GM12878 (cell line): Measurements from ENCODE around the gene MIS12. TPM values are rescaled to one million over a fixed set of nuclear protein-coding genes. Genes with fewer than 3 reads are reported as not detected.

Experiments used
- ATAC-seq: fragments of 200-7000 bp; cut with Tn5 transposase; 3 replicates; pipeline ENCODE4 v1.9.1; 2020; ENCODE audit warnings: mild to moderate bottlenecking, moderate library complexity
- BruUV-seq: library from RNA; stranded (reverse); fragments of 400-500 nt; replicated peaks from 2 replicates; lab custom pipeline; 2021; lab: Mats Ljungman, UMichigan
- CTCF ChIA-PET: fragments of 300-600 bp; sonication (Branson Sonifier 250); formaldehyde crosslinking; extraction: SDS; loops from one replicate; lab custom pipeline; 2021; ENCODE audit warnings: inconsistent platforms; lab: Yijun Ruan, JAX
- POLR2A ChIA-PET: fragments of 350-600 bp; formaldehyde crosslinking; extraction: SDS; loops from one replicate; lab custom pipeline; 2021; ENCODE audit warnings: inconsistent platforms; lab: Charles Lee
- RAD21 ChIA-PET: fragments of 300-600 bp; sonication (Branson Sonifier 250); formaldehyde crosslinking; loops from one replicate; lab custom pipeline; 2023; ENCODE audit warnings: antibody characterized with exemption; ENCODE audit not compliant: unreplicated experiment; lab: Charles Lee
- SMC1A ChIA-PET: fragments of 300-600 bp; sonication (Branson Sonifier 250); formaldehyde crosslinking; loops from one replicate; lab custom pipeline; 2023; ENCODE audit not compliant: unreplicated experiment, uncharacterized antibody; lab: Charles Lee
- DNase-seq: peaks from one replicate; pipeline ENCODE4 v3.0.0-alpha.2; 2011; ENCODE audit warnings: low read depth, low spot score
- FAIRE-seq: peaks from 3 replicates; lab custom pipeline; 2011; peaks lifted over from hg19 to GRCh38; lab: Jason Lieb, UNC
- H2AFZ ChIP-seq: 2 replicates; pipeline ENCODE4 v1.6.0; 2011; ENCODE audit warnings: low read depth, low read length, control low read depth; ENCODE audit not compliant: control insufficient read depth
- H3K27ac ChIP-seq: 2 replicates; pipeline ENCODE4 v1.5.1; 2011; ENCODE audit warnings: control low read depth; ENCODE audit not compliant: control insufficient read depth, insufficient read depth
- H3K27me3 ChIP-seq, 2 experiments: replicated peaks in 1 of 2; 2 replicates each; pipeline versions ENCODE4 v1.6.0 to v1.6.1; 2011; ENCODE audit warnings: low read length in 1 of 2; ENCODE audit not compliant: control insufficient read depth in 2 of 2, insufficient read depth in 2 of 2
- H3K36me3 ChIP-seq, 2 experiments: 2 replicates each; pipeline ENCODE4 v1.5.1; 2011; ENCODE audit warnings: low read length in 1 of 2; ENCODE audit not compliant: control insufficient read depth in 2 of 2, insufficient read depth in 2 of 2
- H3K4me1 ChIP-seq: 2 replicates; pipeline ENCODE4 v1.6.1; 2011; ENCODE audit warnings: mild to moderate bottlenecking, low read length, moderate library complexity, mixed read lengths; ENCODE audit not compliant: control insufficient read depth, insufficient read depth
- H3K4me2 ChIP-seq: 2 replicates; pipeline ENCODE4 v1.6.0; 2011; ENCODE audit warnings: control low read depth; ENCODE audit not compliant: control insufficient read depth, insufficient read depth
- H3K4me3 ChIP-seq: fragments of 200-600 bp; sonication (generic); 2 replicates; pipeline ENCODE4 v1.5.1; 2016
- H3K79me2 ChIP-seq: 2 replicates; pipeline ENCODE4 v1.6.0; 2011; ENCODE audit warnings: low read length; ENCODE audit not compliant: control insufficient read depth, insufficient read depth
- H3K9ac ChIP-seq: 2 replicates; pipeline ENCODE4 v1.8.0; 2011; ENCODE audit warnings: low read length, control low read depth, mixed read lengths; ENCODE audit not compliant: control insufficient read depth, insufficient read depth
- H3K9me3 ChIP-seq: replicated peaks from 3 replicates; pipeline ENCODE4 v1.5.1; 2011; ENCODE audit warnings: mild to moderate bottlenecking, low read length; ENCODE audit not compliant: control insufficient read depth, insufficient read depth
- H4K20me1 ChIP-seq: 2 replicates; pipeline ENCODE4 v1.6.0; 2011; ENCODE audit not compliant: control insufficient read depth, insufficient read depth
- ASH2L ChIP-seq: fragments of 300-600, 200-600 bp; sonication (generic); IDR thresholded peaks from 2 replicates; pipeline ENCODE4 v1.6.1; 2017; ENCODE audit warnings: low read depth, mild to moderate bottlenecking, borderline replicate concordance
- ATF3 ChIP-seq: IDR thresholded peaks from 2 replicates; pipeline ENCODE4 v1.6.1; 2011; ENCODE audit warnings: low read depth, mild to moderate bottlenecking, low read length, moderate library complexity, borderline replicate concordance; ENCODE audit errors: extremely low read depth
- BMI1 ChIP-seq: fragments of 450-650 bp; IDR thresholded peaks from 2 replicates; pipeline ENCODE4 v1.6.1; 2016; ENCODE audit warnings: mild to moderate bottlenecking, moderate library complexity, borderline replicate concordance
- CBFB ChIP-seq: IDR thresholded peaks from 2 replicates; pipeline ENCODE4 v1.6.1; 2016; ENCODE audit warnings: antibody characterized with exemption, low read depth
- CREM ChIP-seq: IDR thresholded peaks from 2 replicates; pipeline ENCODE4 v1.6.1; 2014; ENCODE audit warnings: antibody characterized with exemption, low read depth
- FOXK2 ChIP-seq: fragments of 450-650 bp; IDR thresholded peaks from 2 replicates; pipeline ENCODE4 v1.6.1; 2017; ENCODE audit warnings: mild to moderate bottlenecking, moderate library complexity
- LARP7 ChIP-seq: fragments of 450-650 bp; IDR thresholded peaks from 2 replicates; pipeline ENCODE4 v1.6.1; 2017; ENCODE audit warnings: mild to moderate bottlenecking
- MEF2B ChIP-seq: fragments of 450-650 bp; IDR thresholded peaks from 2 replicates; pipeline ENCODE4 v1.6.1; 2018; ENCODE audit warnings: mild to moderate bottlenecking, moderate library complexity; ENCODE audit not compliant: partially characterized antibody, poor library complexity, severe bottlenecking
- NR2C1 ChIP-seq: fragments of 450-650 bp; IDR thresholded peaks from 2 replicates; pipeline ENCODE4 v1.6.1; 2017; ENCODE audit warnings: antibody characterized with exemption, mild to moderate bottlenecking, moderate library complexity
- POLR2A ChIP-seq: IDR thresholded peaks from 2 replicates; pipeline ENCODE4 v1.6.1; 2011; ENCODE audit warnings: low read depth, mild to moderate bottlenecking, low read length
- POLR2AphosphoS2 ChIP-seq: IDR thresholded peaks from 2 replicates; pipeline ENCODE4 v1.6.1; 2011; ENCODE audit warnings: low read depth, mild to moderate bottlenecking, low read length, improper control_type of control experiment, moderate library complexity
- RELA ChIP-seq: fragments of 450-650 bp; IDR thresholded peaks from 2 replicates; pipeline ENCODE4 v1.8.0; 2014; ENCODE audit warnings: borderline replicate concordance; ENCODE audit not compliant: partially characterized antibody
- SREBF2 ChIP-seq: IDR thresholded peaks from 2 replicates; pipeline ENCODE4 v1.6.1; 2012; ENCODE audit warnings: mild to moderate bottlenecking, low read length
- TAF1 ChIP-seq: IDR thresholded peaks from 2 replicates; pipeline ENCODE4 v1.6.1; 2011; ENCODE audit warnings: mild to moderate bottlenecking, low read depth, low read length, borderline replicate concordance
- WRNIP1 ChIP-seq: IDR thresholded peaks from 2 replicates; pipeline ENCODE4 v1.6.1; 2011; ENCODE audit warnings: low read depth, low read length, improper control_type of control experiment, borderline replicate concordance
- ZNF217 ChIP-seq: fragments of 450-650 bp; IDR thresholded peaks from 2 replicates; pipeline ENCODE4 v1.6.1; 2017; ENCODE audit warnings: antibody characterized with exemption, mild to moderate bottlenecking
- WGBS: methylation state at CpG from one replicate; pipeline ENCODE4 v1.1.6; 2016; ENCODE audit warnings: low lambda C conversion rate; ENCODE audit not compliant: insufficient replicate concordance, insufficient coverage; ENCODE audit errors: missing lambda C conversion rate; 5-methylcytosine and 5-hydroxymethylcytosine counted together
- in situ Hi-C: fragments of 300-500 bp; cut with MboI; formaldehyde crosslinking; loops from 9 replicates; pipeline ENCODE4 v1.14.3; 2018; ENCODE audit warnings: mixed read lengths
- intact Hi-C: fragments of 100-400 bp; cut with micrococcal nuclease; formaldehyde crosslinking; loops from one replicate; pipeline ENCODE4 v1.14.2; 2022; ENCODE audit not compliant: unreplicated experiment
- polyA plus RNA-seq, 11 experiments: library from polyadenylated mRNA; depleted of rRNA in 4 of 11; unstranded in 6 of 11; stranded (reverse) in 5 of 11; fragments of >200 nt; fragmentation: Nextera tagmentation in 4 of 11; fragmentation: Illumina TruSeq in 1 of 11; extraction: Ambion mirVana in 4 of 11; extraction: Trizol in 1 of 11; gene quantifications; 1 replicate in 1 of 11; 2 replicates in 10 of 11; pipeline versions ENCODE4 v1.2.1 to v1.2.3, GENCODE V29; 2011 to 2016; ENCODE audit warnings: inconsistent platforms in 2 of 11, missing spikeins in 2 of 11, low read depth in 1 of 11
- total RNA-seq, 4 experiments: library from RNA; depleted of rRNA in 3 of 4; stranded (reverse); fragments of >200 nt in 3 of 4; fragmentation: Illumina TruSeq in 1 of 4; extraction: Trizol in 1 of 4; gene quantifications; 2 replicates each; pipeline versions ENCODE4 v1.2.1 to v1.2.3, GENCODE V29; 2013 to 2021

MIS12 gene
- total and polyA plus RNA-seq, 10 of the 15 experiments (the other 5 are each of a cell fraction or from before 2014, with no cell fraction given), result 19.8 to 34.2 (median 25.0) TPM

GRCh38 chr17:5502552-5502951 lies 16.2 kb downstream of the MIS12 start:
- H3K27me3 ChIP-seq, result peaks cover 0 to 2% of the 10 kb centered on the region in 2 experiments; a peak in 2 of 4 replicates
- 88% methylated on average over 4 of the region's 4 CpGs for WGBS
- TF ChIP-seq CREM (no peak), RELA (no peak), TAF1 (no peak), CBFB (no peak), POLR2AphosphoS2 (no peak), MEF2B (no peak), BMI1 (no peak), POLR2A (no peak), NR2C1 (no peak), ASH2L (no peak), LARP7 (no peak), SREBF2 (no peak), FOXK2 (no peak), WRNIP1 (no peak), ATF3 (no peak), ZNF217 (no peak)
- H3K36me3 ChIP-seq, result no peaks in the 10 kb centered on the region
- H3K27ac ChIP-seq, result no peak overlapping the region
- H4K20me1 ChIP-seq, result no peaks in the 10 kb centered on the region
- H3K79me2 ChIP-seq, result no peaks in the 10 kb centered on the region
- FAIRE-seq, result no peak
- no TSS peak for BruUV-seq
- ATAC-seq, result no peak
- ChIA-PET SMC1A (no interaction called here), CTCF (no interaction called here), RAD21 (no interaction called here), POLR2A (no interaction called here)
- no peak overlapping the region for H3K9ac ChIP-seq
- H3K9me3 ChIP-seq, result no peaks in the 10 kb centered on the region
- no peaks in the 10 kb centered on the region for H3K4me1 ChIP-seq
- in situ Hi-C loops (no loop called here), intact Hi-C loops (no loop called here)
- no peak overlapping the region for H3K4me2 ChIP-seq
- no peak overlapping the region for H2AFZ ChIP-seq
- DNase-seq, result no peak
- H3K4me3 ChIP-seq, result no peak overlapping the region
